GM18909 (cell line): Measurements from ENCODE around the gene GPC2.
A peak's percentile ranks its signal among the peaks of the same experiment; 100 is the strongest.

Experiments used
- ATAC-seq: cut with Tn5 transposase; IDR thresholded peaks from one replicate; pipeline ENCODE4 v1.9.1; 2021; ENCODE audit warnings: mild to moderate bottlenecking; ENCODE audit not compliant: unreplicated experiment, poor library complexity

The GPC2 gene

GRCh38 chr7:100126931-100127865 lies 50.0 kb downstream of the GPC2 start, which contains the start of gene MBLAC1:
MBLAC1 (plus strand) TSS chr7:100126967; CDS start chr7:100127396, 429 bp downstream.
- peak; percentile 64 for ATAC-seq

DNA sequence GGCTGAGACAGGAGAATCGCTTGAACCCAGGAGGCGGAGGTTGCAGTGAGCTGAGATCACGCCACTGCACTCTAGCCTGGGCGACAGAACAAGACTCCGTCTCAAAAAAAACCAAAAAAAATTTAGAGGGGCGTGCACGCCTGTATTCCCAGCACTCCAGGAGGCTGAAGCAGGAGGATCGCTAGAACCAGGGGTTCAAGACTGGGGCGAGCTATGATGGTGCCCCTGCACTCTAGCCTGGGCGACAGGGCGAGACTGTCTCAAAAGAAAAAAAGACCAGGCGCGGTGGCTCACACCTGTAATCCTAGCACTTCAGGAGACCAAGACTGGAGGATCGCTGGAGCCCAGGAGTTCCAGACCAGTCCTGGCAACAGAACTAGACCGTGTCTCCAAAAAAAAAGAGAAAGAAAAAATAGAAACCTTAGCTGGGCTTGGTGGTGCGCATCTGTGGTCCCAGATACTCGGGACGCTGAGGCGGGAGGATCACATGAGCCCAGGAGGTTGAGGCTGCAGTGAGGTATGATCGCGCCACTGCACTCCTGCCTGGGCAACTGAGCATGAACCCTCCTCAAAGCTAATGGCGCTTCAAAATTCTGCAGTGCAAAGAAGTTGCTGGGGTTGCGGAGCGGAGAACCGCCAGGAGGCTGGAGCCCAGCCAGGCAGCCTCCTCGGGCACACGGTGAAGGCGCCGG lies 50.8 kb downstream of the GPC2 start:
- no peak for ATAC-seq

GRCh38 chr7:100124301-100125230 lies 52.6 kb downstream of the GPC2 start:
- no peak for ATAC-seq

DNA sequence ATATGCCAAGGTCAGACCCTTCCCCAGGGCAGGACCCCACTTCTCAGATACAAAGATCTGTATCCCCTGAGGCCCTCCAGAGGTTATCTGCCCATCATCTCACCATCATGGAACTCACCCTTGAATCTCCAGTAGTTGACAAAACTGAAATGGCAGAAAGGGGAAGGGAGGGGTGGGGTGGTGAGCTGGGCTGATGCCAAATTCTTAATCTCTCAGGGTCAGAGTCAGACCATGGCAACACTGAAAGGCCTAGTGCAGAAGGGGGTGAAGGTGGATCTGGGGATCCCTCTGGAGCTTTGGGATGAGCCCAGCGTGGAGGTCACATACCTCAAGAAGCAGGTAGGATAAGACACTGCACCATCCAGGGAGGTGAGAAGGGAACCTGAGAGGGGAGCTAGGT lies 54.6 kb downstream of the GPC2 start:
- ATAC-seq: no peak

DNA sequence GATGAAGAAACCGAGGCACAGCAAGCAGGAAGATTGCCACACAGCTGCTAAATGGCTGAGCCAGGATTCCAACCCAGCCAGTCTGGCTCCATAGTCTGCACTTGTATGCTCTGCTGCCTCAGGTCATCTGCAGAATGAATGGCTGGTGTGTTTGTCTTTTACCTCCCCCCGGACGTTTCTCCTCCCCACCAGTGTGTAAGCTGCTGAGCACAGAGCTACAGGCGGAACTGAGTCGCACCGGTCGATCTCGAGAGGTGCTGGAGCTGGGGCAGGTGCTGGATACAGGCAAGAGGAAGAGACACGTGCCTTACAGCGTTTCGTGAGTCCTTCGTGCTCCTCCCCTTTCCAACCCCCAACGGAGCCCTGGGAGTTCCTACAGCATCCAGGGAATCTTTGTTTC lies 55.1 kb downstream of the GPC2 start:
- no peak for ATAC-seq

DNA sequence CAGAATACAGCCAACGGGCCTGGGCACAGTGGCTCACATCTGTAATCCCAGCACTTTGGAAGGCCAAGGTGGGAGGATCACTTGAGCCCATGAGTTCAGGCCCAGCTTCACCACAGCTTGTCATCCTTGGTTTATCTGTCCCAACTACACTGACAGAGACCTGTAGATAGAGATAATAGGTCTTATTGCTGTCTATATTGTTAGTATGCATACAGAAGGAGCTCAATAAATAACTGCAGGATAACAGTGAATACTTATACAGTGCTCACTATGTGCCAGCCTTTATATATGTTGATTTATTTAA lies 56.5 kb downstream of the GPC2 start:
- ATAC-seq: no peak

DNA sequence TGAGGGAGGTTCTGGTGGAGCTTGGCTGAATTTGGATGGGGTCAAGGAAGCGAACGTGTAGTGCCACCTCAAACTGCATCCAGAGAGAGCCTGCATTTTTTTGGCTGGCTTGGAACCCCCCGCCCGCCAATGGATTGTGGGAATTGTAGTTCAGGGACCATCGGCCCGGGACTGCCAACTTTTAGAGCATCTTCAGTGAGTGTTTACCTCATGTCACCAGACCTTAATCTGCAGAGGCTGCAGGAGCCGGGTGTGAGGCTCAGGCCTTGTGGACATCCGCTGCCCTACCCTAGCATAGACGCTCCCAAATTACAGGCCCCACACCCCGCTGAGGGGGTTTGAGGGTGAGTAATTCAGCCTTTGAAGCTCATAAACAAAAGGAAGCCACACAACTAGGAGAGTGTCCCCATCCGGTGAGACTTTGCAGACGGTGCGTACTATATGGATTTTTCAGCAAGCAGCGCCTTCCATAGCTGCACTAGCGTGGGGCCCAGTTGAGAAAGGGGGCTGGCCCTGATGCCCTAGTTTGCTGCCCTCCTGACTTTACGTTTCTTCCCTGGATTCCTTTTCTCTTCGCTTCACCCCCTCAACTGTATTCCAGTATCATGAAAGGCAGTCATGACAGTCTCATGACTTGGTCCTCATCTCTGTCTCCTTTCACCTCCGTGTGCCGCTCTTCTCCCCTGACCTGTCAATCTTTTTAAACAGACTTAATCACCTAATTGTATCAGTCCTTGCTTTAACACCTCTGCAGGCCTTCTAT lies 57.0 kb downstream of the GPC2 start:
- peak; percentile 25 for ATAC-seq
